ENCODE results near the gene ACADS.
A peak's percentile ranks its signal among the peaks of the same experiment; 100 is the strongest.

Gene ACADS

GRCh38 chr12:120718055-120718454 is 7.6 kb upstream of the ACADS start:
- Histone ChIP-seq H3K27ac (ENCODE audit: low read length) (no peak overlapping the region), H3K27me3 (ENCODE audit: control insufficient read depth in 1 of 2, insufficient read depth in 2 of 2, low read length in 2 of 2) (no peaks in the 10 kb centered on the region), H3K9me3 (ENCODE audit: control insufficient read depth in 2 of 2, low read length in 2 of 2) (no peaks in the 10 kb centered on the region)

GRCh38 chr12:120719072-120719471 is 6.6 kb upstream of the ACADS start:
- H3K4me1 ChIP-seq (ENCODE audit: control insufficient read depth, insufficient read depth, low read length): peaks cover under 1% of the 10 kb centered on the region
- H3K4me3 ChIP-seq (ENCODE audit: low read length in 2 of 2): no peak overlapping the region
- H3K9me3 ChIP-seq (ENCODE audit: control insufficient read depth in 2 of 2, low read length in 2 of 2): no peaks in the 10 kb centered on the region
- no peaks in the 10 kb centered on the region for H3K27me3 ChIP-seq (ENCODE audit: control insufficient read depth in 1 of 2, insufficient read depth in 2 of 2, low read length in 2 of 2)
- H3K36me3 ChIP-seq (ENCODE audit: control insufficient read depth in 2 of 2, insufficient read depth in 2 of 2, low read length in 2 of 2): peaks cover 60 to 62% of the 10 kb centered on the region in 2 donors
- H3K27ac ChIP-seq (ENCODE audit: low read length): no peak overlapping the region
- H3K9ac ChIP-seq (ENCODE audit: low read length in 2 of 2): no peak overlapping the region

More at GRCh38 chr12:120718055-120718454, 7.6 kb upstream of the ACADS start:
- Histone ChIP-seq H3K4me3 (ENCODE audit: low read length in 2 of 2) (no peak overlapping the region), H3K36me3 (ENCODE audit: control insufficient read depth in 2 of 2, insufficient read depth in 2 of 2, low read length in 2 of 2) (peaks cover 59 to 66% of the 10 kb centered on the region in 2 donors), H3K4me1 (ENCODE audit: control insufficient read depth, insufficient read depth, low read length) (peaks cover 2% of the 10 kb centered on the region), H3K9ac (ENCODE audit: low read length in 2 of 2) (no peak overlapping the region)

- Histone ChIP-seq H3K4me3 (ENCODE audit: low read length in 2 of 2) (no peak overlapping the region), H3K9ac (ENCODE audit: low read length in 2 of 2) (no peak overlapping the region), H3K9me3 (ENCODE audit: control insufficient read depth in 2 of 2, low read length in 2 of 2) (no peaks in the 10 kb centered on the region), H3K4me1 (ENCODE audit: control insufficient read depth, insufficient read depth, low read length) (peaks cover under 1% of the 10 kb centered on the region), H3K27ac (ENCODE audit: low read length) (no peak overlapping the region), H3K27me3 (ENCODE audit: control insufficient read depth in 1 of 2, insufficient read depth in 2 of 2, low read length in 2 of 2) (no peaks in the 10 kb centered on the region), H3K36me3 (ENCODE audit: control insufficient read depth in 2 of 2, insufficient read depth in 2 of 2, low read length in 2 of 2) (peaks cover 59 to 62% of the 10 kb centered on the region in 2 donors)
Observed at GRCh38 chr12:120719496-120720233, 6.0 kb upstream of the ACADS start.

- H3K4me1 ChIP-seq (ENCODE audit: control insufficient read depth, insufficient read depth, low read length): peaks cover 8% of the 10 kb centered on the region
- no peak overlapping the region for H3K27ac ChIP-seq (ENCODE audit: low read length)
- no peaks in the 10 kb centered on the region for H3K27me3 ChIP-seq (ENCODE audit: control insufficient read depth in 1 of 2, insufficient read depth in 2 of 2, low read length in 2 of 2)
- no peak overlapping the region for H3K4me3 ChIP-seq (ENCODE audit: low read length in 2 of 2)
- H3K9me3 ChIP-seq (ENCODE audit: control insufficient read depth in 2 of 2, low read length in 2 of 2): no peaks in the 10 kb centered on the region
- no peak overlapping the region for H3K9ac ChIP-seq (ENCODE audit: low read length in 2 of 2)
- peaks cover 57 to 62% of the 10 kb centered on the region in 2 donors for H3K36me3 ChIP-seq (ENCODE audit: control insufficient read depth in 2 of 2, insufficient read depth in 2 of 2, low read length in 2 of 2)
Observed at GRCh38 chr12:120720234-120720986, 5.2 kb upstream of the ACADS start.

- no peak overlapping the region for H3K9ac ChIP-seq (ENCODE audit: low read length in 2 of 2)
- H3K9me3 ChIP-seq (ENCODE audit: control insufficient read depth in 2 of 2, low read length in 2 of 2): no peaks in the 10 kb centered on the region
- no peaks in the 10 kb centered on the region for H3K27me3 ChIP-seq (ENCODE audit: control insufficient read depth in 1 of 2, insufficient read depth in 2 of 2, low read length in 2 of 2)
- H3K36me3 ChIP-seq (ENCODE audit: control insufficient read depth in 2 of 2, insufficient read depth in 2 of 2, low read length in 2 of 2): peaks cover 54 to 55% of the 10 kb centered on the region in 2 donors
- H3K4me1 ChIP-seq (ENCODE audit: control insufficient read depth, insufficient read depth, low read length): peaks cover 11% of the 10 kb centered on the region
- H3K4me3 ChIP-seq (ENCODE audit: low read length in 2 of 2): no peak overlapping the region
- H3K27ac ChIP-seq (ENCODE audit: low read length): no peak overlapping the region
Observed at GRCh38 chr12:120720987-120721801, 4.4 kb upstream of the ACADS start.

GRCh38 chr12:120721866-120722265 is 3.8 kb upstream of the ACADS start:
- no peak overlapping the region for H3K4me3 ChIP-seq (ENCODE audit: low read length in 2 of 2)
- no peak overlapping the region for H3K9ac ChIP-seq (ENCODE audit: low read length in 2 of 2)
- H3K27me3 ChIP-seq (ENCODE audit: control insufficient read depth in 1 of 2, insufficient read depth in 2 of 2, low read length in 2 of 2): no peaks in the 10 kb centered on the region
- H3K9me3 ChIP-seq (ENCODE audit: control insufficient read depth in 2 of 2, low read length in 2 of 2): no peaks in the 10 kb centered on the region
- H3K27ac ChIP-seq (ENCODE audit: low read length): no peak overlapping the region
- peaks cover 18% of the 10 kb centered on the region for H3K4me1 ChIP-seq (ENCODE audit: control insufficient read depth, insufficient read depth, low read length)
- peaks cover 49 to 50% of the 10 kb centered on the region in 2 donors for H3K36me3 ChIP-seq (ENCODE audit: control insufficient read depth in 2 of 2, insufficient read depth in 2 of 2, low read length in 2 of 2)

GRCh38 chr12:120722784-120723183 is 2.8 kb upstream of the ACADS start:
- Histone ChIP-seq H3K9ac (ENCODE audit: low read length in 2 of 2) (no peak overlapping the region), H3K4me3 (ENCODE audit: low read length in 2 of 2) (no peak overlapping the region), H3K27ac (ENCODE audit: low read length) (no peak overlapping the region), H3K27me3 (ENCODE audit: control insufficient read depth in 1 of 2, insufficient read depth in 2 of 2, low read length in 2 of 2) (no peaks in the 10 kb centered on the region), H3K9me3 (ENCODE audit: control insufficient read depth in 2 of 2, low read length in 2 of 2) (no peaks in the 10 kb centered on the region), H3K4me1 (ENCODE audit: control insufficient read depth, insufficient read depth, low read length) (peaks cover 19% of the 10 kb centered on the region), H3K36me3 (ENCODE audit: control insufficient read depth in 2 of 2, insufficient read depth in 2 of 2, low read length in 2 of 2) (peaks cover 48 to 49% of the 10 kb centered on the region in 2 donors)

GRCh38 chr12:120724720-120725119 is 906 bp upstream of the ACADS start:
- H3K27ac ChIP-seq (ENCODE audit: low read length): no peak overlapping the region
- H3K36me3 ChIP-seq (ENCODE audit: control insufficient read depth in 2 of 2, insufficient read depth in 2 of 2, low read length in 2 of 2): peaks cover 32 to 40% of the 10 kb centered on the region in 2 donors
- peak overlapping the region; percentile 82 for H3K4me3 ChIP-seq (ENCODE audit: low read length in 2 of 2)
- H3K9ac ChIP-seq (ENCODE audit: low read length in 2 of 2): peak overlapping the region; percentile 78 to 82
- peaks cover 19% of the 10 kb centered on the region for H3K4me1 ChIP-seq (ENCODE audit: control insufficient read depth, insufficient read depth, low read length)
- H3K9me3 ChIP-seq (ENCODE audit: control insufficient read depth in 2 of 2, low read length in 2 of 2): no peaks in the 10 kb centered on the region
- no peaks in the 10 kb centered on the region for H3K27me3 ChIP-seq (ENCODE audit: control insufficient read depth in 1 of 2, insufficient read depth in 2 of 2, low read length in 2 of 2)

- peaks cover 19% of the 10 kb centered on the region for H3K4me1 ChIP-seq (ENCODE audit: control insufficient read depth, insufficient read depth, low read length)
- H3K27me3 ChIP-seq (ENCODE audit: control insufficient read depth in 1 of 2, insufficient read depth in 2 of 2, low read length in 2 of 2): no peaks in the 10 kb centered on the region
- H3K4me3 ChIP-seq (ENCODE audit: low read length in 2 of 2): peak overlapping the region; percentile 82
- H3K9me3 ChIP-seq (ENCODE audit: control insufficient read depth in 2 of 2, low read length in 2 of 2): no peaks in the 10 kb centered on the region
- peaks cover 28 to 37% of the 10 kb centered on the region in 2 donors for H3K36me3 ChIP-seq (ENCODE audit: control insufficient read depth in 2 of 2, insufficient read depth in 2 of 2, low read length in 2 of 2)
- H3K9ac ChIP-seq (ENCODE audit: low read length in 2 of 2): peak overlapping the region; percentile 78 to 82
- H3K27ac ChIP-seq (ENCODE audit: low read length): peak overlapping the region; percentile 77
Observed at GRCh38 chr12:120725151-120725658, 421 bp upstream of the ACADS start.

- Histone ChIP-seq H3K4me3 (ENCODE audit: low read length in 2 of 2) (peak overlapping the region; percentile 82), H3K4me1 (ENCODE audit: control insufficient read depth, insufficient read depth, low read length) (peaks cover 19% of the 10 kb centered on the region), H3K9me3 (ENCODE audit: control insufficient read depth in 2 of 2, low read length in 2 of 2) (no peaks in the 10 kb centered on the region), H3K36me3 (ENCODE audit: control insufficient read depth in 2 of 2, insufficient read depth in 2 of 2, low read length in 2 of 2) (peaks cover 19 to 31% of the 10 kb centered on the region in 2 donors), H3K27me3 (ENCODE audit: control insufficient read depth in 1 of 2, insufficient read depth in 2 of 2, low read length in 2 of 2) (no peaks in the 10 kb centered on the region), H3K27ac (ENCODE audit: low read length) (peak overlapping the region; percentile 77), H3K9ac (ENCODE audit: low read length in 2 of 2) (peak overlapping the region; percentile 78 to 83)
Observed at GRCh38 chr12:120726510-120726793, 826 bp downstream of the ACADS start.

All from stomach smooth muscle (tissue), 2 donors.